Activated T-cell treated with anti-CD3 and anti-CD28 coated beads for 48 hours (primary cell): Measurements from ENCODE around the gene YAF2.
"Not testable (repeated sequence)": the region's sequence is repeated elsewhere in the genome, so short reads cannot be mapped to it uniquely, and the experiment has no call there.

Experiments used
- DNase-seq: peaks from one replicate; pipeline ENCODE4 v3.0.0-alpha.2; 2020; ENCODE audit warnings: low read depth

Gene YAF2

DNA sequence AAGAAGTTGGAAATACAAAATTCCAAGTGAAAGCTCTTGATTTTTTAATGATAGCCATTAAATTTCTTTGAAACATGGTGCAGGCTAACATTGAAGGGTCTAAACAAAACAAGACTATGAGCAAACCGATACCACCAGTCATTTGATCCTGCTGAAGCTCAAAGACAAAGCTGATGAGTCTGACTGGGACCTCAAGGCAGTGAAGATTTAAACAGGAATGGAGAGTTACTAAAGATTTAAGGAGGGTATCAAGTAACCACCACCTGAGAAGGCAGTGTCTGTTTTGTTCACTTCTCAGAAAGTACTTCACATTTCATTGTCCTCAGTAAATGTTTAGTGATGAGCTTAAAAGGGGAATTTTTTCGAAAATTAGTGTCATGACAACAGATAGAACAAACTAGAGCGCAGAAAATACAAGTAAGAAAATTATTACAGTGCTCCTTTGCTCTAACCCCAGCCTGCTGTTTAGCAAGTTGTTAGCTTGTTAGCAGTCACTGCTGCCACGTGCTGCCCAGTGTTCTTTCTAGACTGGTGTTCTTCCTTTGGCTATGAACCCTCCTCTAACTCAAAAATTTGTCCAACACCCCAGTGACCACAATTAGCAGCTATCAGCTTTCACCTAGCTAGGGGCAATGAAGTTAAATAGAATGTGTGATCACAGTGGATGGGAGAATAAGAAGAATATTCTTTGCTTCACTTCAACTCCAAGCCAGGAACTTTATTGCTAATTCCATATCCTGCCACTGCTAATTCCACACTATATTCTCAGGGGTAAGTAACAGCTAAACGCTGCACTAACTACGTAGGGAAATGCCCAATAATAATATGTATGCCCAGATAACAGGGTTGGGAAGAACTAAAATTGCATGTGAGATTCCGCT, 41.1 kb downstream of the YAF2 start:
- no peak for DNase-seq

DNA sequence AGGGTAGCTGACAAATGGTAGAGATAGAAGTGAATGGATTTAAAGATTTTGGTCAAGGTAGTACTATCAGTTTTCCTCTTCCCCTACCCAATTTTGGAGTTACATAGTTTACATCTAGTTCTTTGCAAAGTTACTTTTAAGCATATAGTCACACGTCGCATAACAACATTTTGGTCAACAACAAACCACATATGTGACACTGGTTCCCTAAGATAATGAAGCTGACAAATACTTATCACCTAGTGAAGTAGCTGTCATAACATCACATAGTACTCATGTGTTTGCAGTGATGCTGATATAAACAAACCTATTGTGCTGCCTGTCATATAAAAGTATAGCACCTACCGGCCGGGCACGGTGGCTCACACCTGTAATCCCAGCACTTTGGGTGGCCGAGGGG, 45.4 kb downstream of the YAF2 start:
- no peak for DNase-seq

GRCh38 chr12:42192258-42192657, 45.8 kb downstream of the YAF2 start:
- no peak for DNase-seq

GRCh38 chr12:42190376-42190775, 47.7 kb downstream of the YAF2 start:
- no peak for DNase-seq

DNA sequence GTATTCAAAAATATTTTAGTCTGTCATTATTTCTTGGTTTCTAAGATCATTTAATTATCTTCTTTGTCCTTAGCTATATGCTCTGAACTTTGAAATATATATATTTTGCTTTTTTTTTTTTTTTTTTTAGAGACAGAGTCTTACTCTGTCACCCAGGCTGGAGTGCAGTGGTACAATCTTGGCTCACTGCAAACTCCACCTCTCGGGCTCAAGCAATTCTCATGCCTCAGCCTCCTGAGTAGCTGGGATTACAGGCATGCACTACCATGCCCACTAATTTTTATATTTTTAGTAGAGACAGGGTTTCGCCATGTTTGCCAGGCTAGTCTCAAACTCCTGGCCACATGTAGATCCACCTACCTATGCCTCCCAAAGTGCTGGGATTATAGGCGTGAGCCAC, 49.8 kb downstream of the YAF2 start:
- DNase-seq: not testable (repeated sequence)

DNA sequence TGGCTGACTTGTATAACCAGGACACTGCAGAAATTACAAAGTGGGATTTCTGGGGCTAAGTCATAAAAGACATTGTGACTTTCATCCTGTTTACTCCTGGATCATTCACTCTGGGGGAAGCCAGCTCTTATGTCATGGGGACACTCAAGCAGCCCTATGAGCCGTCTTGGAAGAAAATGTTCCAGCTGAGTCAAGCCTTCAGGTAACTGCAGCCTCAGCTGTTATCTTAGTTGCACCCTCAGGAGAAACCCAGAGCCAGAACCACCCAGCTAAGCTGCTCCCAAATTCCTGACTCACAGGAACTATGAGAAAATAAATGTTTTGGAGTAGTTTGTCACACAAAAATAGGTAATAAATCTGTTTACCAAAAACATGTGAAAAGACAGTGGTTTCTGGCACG, 50.2 kb downstream of the YAF2 start:
- DNase-seq: no peak

DNA sequence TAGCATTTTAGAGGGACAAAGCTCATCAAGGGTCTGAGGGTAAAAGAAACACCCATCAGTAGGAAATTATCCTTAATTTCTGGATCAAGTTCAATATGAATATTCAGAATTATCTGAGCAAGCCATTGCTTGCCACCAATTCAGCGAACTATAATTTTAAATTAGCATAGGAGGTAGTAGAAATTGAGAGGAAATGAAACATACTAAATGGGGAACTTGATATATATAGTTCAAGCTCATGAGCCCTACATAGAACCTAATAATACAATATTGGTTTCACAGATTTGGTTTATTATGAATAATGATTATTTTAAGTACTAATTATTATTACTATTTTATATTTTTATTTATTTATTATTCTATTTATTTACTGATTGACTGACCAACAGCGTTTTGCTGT, 51.3 kb downstream of the YAF2 start:
- DNase-seq: no peak

DNA sequence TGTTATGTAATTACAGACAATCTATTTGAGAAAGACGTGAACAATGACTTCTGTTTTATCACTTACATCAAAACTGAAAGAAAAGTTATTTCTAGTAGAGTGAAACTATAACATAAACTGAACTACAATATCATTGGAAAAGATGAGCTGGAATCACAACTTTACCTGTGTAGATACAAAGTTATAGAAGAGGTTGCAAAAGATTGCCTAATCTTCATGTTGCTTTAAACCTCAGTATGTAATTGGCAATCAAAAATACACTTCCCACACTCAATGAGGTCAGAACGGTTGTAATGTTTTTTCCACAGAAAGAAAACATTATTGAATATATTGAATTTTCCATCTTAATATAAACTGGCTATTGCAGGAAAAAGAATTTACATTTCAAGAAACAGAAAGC, 55.7 kb downstream of the YAF2 start:
- no peak for DNase-seq

- no peak for DNase-seq
Measured at GRCh38 chr12:42180990-42181596, 57.0 kb downstream of the YAF2 start.

DNA sequence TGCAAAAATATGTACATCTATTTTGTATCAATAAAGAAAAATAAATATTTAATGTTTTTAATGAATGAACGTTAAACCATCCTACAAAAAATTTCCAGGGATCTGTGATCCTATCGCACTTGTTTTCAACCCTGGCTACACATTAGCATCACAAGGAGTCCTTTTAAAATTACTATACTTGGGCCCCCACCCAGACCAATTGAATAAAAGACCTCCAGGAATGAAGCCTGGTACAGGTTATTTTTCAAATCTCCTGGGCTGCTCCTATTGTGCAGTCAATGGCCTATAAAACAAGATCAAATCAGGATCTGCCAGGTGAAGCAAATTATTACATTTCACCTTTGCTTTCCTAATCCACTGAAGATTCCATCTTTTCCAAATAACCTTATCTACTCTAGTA, 59.9 kb downstream of the YAF2 start:
- DNase-seq: no peak

DNA sequence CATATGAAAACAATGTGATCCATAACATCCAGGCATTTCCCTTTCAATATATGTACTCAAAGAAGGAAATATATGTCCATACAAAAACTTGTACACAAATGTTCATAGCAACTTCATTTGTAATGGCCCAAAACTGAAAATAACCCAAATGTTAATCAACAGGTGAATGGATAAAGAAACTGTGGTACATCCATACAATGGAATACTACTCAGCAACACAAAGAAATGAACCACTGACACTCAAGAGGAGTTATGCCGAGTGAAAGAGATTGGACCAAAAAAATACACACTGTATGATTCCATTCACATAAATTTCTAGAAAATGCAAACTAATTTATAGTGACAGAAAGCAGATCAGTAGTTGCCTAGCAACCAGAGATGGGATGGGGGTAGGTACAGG, 63.1 kb downstream of the YAF2 start:
- DNase-seq: no peak

- no peak for DNase-seq
Measured at GRCh38 chr12:42173961-42174521, 64.0 kb downstream of the YAF2 start.

GRCh38 chr12:42172441-42173210, 65.4 kb downstream of the YAF2 start:
- DNase-seq: no peak

DNA sequence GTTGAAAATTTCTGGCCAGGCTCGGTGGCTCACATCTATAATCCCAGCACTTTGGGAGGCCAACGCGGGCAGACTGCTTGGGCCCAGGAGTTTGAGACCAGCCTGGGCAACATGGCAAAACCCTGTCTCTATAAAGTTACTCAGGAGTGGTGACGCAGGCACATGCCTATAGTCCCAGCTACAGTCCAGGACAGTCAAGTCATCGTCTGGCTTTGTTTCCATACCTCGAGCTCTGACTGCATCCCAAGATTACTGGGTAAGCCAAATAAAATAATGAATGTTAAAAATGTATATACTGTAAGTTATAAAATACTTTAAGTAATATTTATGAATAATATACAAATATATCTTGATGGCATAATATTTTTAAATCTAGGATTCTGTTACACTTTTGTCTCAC, 70.3 kb downstream of the YAF2 start:
- DNase-seq: no peak

GRCh38 chr12:42166501-42166900, 71.5 kb downstream of the YAF2 start:
- no peak for DNase-seq

- DNase-seq: no peak
Measured at GRCh38 chr12:42163913-42164312, 74.1 kb downstream of the YAF2 start.

- DNase-seq: no peak
Measured at GRCh38 chr12:42162965-42163364, 75.1 kb downstream of the YAF2 start.

DNA sequence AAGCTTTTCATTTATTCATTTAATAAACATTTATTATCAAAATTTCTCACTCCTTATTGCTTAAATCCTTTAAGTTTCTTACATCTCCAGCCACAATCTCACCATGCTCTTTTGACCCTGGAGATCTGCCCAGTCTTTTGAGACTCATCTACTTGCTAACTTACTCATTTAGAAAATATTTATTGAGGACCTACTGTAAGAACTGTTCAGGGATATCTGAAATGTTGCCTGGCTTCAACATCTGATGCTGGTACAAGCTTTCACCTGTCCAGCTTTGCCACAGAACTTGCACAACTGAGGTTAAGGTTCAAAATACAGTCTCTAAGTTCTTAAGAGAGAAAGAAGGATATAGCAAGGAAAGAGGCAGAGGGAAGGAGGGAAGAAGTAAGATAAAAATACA, 75.9 kb downstream of the YAF2 start:
- DNase-seq: no peak

DNA sequence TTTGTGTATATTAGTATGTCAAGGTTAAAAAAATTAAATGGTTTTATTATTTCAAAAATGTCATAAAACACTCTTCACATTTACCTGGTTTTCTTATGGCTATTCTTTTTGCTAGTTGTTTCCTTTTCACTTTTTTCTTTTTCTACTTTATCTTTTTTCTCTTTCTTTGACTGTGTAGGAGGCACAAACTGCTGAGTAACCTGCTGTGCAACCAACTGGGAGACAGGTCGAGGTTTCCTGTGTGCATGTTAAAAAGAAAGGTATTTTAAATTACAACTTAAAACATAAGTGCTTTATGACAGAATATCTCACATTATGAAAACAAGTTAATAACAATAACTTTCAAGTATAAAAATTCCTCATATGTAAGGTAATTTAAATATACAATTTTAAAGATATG, 76.5 kb downstream of the YAF2 start:
- no peak for DNase-seq

DNA sequence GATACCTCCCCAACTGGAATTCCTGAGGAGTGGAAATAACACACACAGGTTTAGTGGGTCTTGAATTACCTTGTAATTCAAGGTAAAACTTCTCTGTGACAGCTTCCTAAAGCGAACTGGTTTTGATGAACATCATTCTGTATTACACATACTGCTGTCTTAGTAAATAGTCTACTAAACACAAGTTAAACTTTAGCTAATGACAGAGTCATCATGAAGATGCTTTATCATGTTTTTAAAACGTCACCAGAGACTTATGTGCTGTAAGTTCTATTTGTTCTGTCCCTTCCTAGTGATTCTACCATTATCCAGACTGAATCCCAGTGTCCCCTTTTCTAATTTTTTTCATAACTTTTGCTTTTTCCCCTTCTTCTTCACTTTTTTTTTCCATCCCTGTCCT, 81.8 kb downstream of the YAF2 start:
- no peak for DNase-seq

GRCh38 chr12:42145552-42146215, 92.4 kb downstream of the YAF2 start:
- no peak for DNase-seq

DNA sequence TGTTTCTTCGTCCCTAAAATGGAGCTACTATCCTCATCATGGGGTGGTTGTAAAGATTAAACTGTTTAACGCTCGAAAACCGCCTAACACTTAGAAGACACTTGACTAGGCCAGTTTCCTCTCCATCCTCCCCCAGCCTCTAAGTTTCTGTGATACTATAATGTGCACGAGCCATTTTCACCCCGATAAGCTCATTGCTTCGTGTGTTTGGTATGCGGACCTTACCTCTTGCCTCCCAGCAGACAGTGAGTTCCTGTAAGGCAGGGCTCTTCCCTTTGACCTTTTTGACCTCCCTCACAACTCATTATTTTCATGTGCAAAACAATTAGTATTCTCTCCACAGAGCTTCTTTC, 92.9 kb downstream of the YAF2 start:
- no peak for DNase-seq
